ENCODE results near the gene FHOD3. TPM values are rescaled to one million over a fixed set of nuclear protein-coding genes. Genes with fewer than 3 reads are reported as not detected.

FHOD3 gene
- total RNA-seq, 2 donors from 2014 or later: 66.0 to 114 TPM

GRCh38 chr18:36274083-36274715 is 23.3 kb upstream of the FHOD3 start:
- no peak overlapping the region for H3K4me3 ChIP-seq
- no peak for DNase-seq (ENCODE audit: low spot score)

GRCh38 chr18:36275561-36275960 is 22.0 kb upstream of the FHOD3 start:
- H3K4me3 ChIP-seq: no peak overlapping the region
- DNase-seq (ENCODE audit: low spot score): no peak
- no peaks in the 10 kb centered on the region for H3K27me3 ChIP-seq
- no peaks in the 10 kb centered on the region for H3K36me3 ChIP-seq
- H3K4me1 ChIP-seq: no peaks in the 10 kb centered on the region
- no peak overlapping the region for H3K27ac ChIP-seq
- no peak for TF ChIP-seq CTCF (IDR thresholded peaks at IDR 0.05)
- no peaks in the 10 kb centered on the region for H3K9me3 ChIP-seq

More at GRCh38 chr18:36274083-36274715, 23.3 kb upstream of the FHOD3 start:
- H3K9me3 ChIP-seq: no peaks in the 10 kb centered on the region
- no peaks in the 10 kb centered on the region for H3K36me3 ChIP-seq
- no peak for TF ChIP-seq CTCF (IDR thresholded peaks at IDR 0.05)
- no peaks in the 10 kb centered on the region for H3K27me3 ChIP-seq
- no peak overlapping the region for H3K27ac ChIP-seq
- H3K4me1 ChIP-seq: no peaks in the 10 kb centered on the region

GRCh38 chr18:36279001-36279400 is 18.5 kb upstream of the FHOD3 start:
- no peaks in the 10 kb centered on the region for H3K27me3 ChIP-seq
- no peak overlapping the region for H3K4me3 ChIP-seq
- no peak overlapping the region for H3K27ac ChIP-seq
- no peak for TF ChIP-seq CTCF (IDR thresholded peaks at IDR 0.05)
- no peak for DNase-seq (ENCODE audit: low spot score)
- no peaks in the 10 kb centered on the region for H3K36me3 ChIP-seq
- H3K4me1 ChIP-seq: no peaks in the 10 kb centered on the region
- no peaks in the 10 kb centered on the region for H3K9me3 ChIP-seq

GRCh38 chr18:36281936-36282335 is 15.6 kb upstream of the FHOD3 start:
- H3K4me3 ChIP-seq: no peak overlapping the region
- DNase-seq (ENCODE audit: low spot score): no peak
- TF ChIP-seq CTCF (IDR thresholded peaks at IDR 0.05): no peak
- no peaks in the 10 kb centered on the region for H3K36me3 ChIP-seq
- no peaks in the 10 kb centered on the region for H3K27me3 ChIP-seq
- no peaks in the 10 kb centered on the region for H3K9me3 ChIP-seq
- H3K4me1 ChIP-seq: no peaks in the 10 kb centered on the region
- no peak overlapping the region for H3K27ac ChIP-seq

- H3K27me3 ChIP-seq: no peaks in the 10 kb centered on the region
These were observed 14.1 kb upstream of the FHOD3 start for GRCh38 chr18:36283448-36283847.

More at GRCh38 chr18:36283448-36283847, 14.1 kb upstream of the FHOD3 start:
- H3K36me3 ChIP-seq: no peaks in the 10 kb centered on the region
- no peak for DNase-seq (ENCODE audit: low spot score)
- H3K9me3 ChIP-seq: peaks cover 0 to 3% of the 10 kb centered on the region in 2 donors
- H3K4me3 ChIP-seq: no peak overlapping the region
- no peak overlapping the region for H3K27ac ChIP-seq
- no peak for TF ChIP-seq CTCF (IDR thresholded peaks at IDR 0.05)
- no peaks in the 10 kb centered on the region for H3K4me1 ChIP-seq

Measured in right atrium auricular region (tissue), 2 donors.